ENCODE data around the gene CGGBP1. TPM values are rescaled to one million over a fixed set of nuclear protein-coding genes. Genes with fewer than 3 reads are reported as not detected.

The CGGBP1 gene
- total RNA-seq: 93.3 and 106 TPM in 2 replicates

GRCh38 chr3:88058581-88059379, at the start of gene CGGBP1, which contains the start of gene ZNF654:
Gene CGGBP1 (minus strand): TSS chr3:88059005. CDS start chr3:88055976, 3,029 bp downstream.
Gene ZNF654 (plus strand): TSS chr3:88059255. CDS start chr3:88059320, 65 bp downstream.
- intact Hi-C loops (cut with micrococcal nuclease): loop anchor here (1.0 to 2.0 kb wide), 10 partner anchors 9 to 831 kb away; partner anchors contain the start of genes C3orf38 and CHMP2B

GRCh38 chr3:88105325-88105724, 46.5 kb upstream of the CGGBP1 start:
- intact Hi-C loops (cut with micrococcal nuclease): no loop called here

GRCh38 chr3:88101142-88101541, 42.3 kb upstream of the CGGBP1 start:
- intact Hi-C loops (cut with micrococcal nuclease): no loop called here

- intact Hi-C loops (cut with micrococcal nuclease): no loop called here
These were observed 34.5 kb upstream of the CGGBP1 start for GRCh38 chr3:88093266-88093665.

GRCh38 chr3:88092270-88092669, 33.5 kb upstream of the CGGBP1 start:
- intact Hi-C loops (cut with micrococcal nuclease): no loop called here

GRCh38 chr3:88090681-88091080, 31.9 kb upstream of the CGGBP1 start:
- intact Hi-C loops (cut with micrococcal nuclease): no loop called here

GRCh38 chr3:88084097-88084501, 25.3 kb upstream of the CGGBP1 start:
- intact Hi-C loops (cut with micrococcal nuclease): loop anchor here (2.0 kb wide), 1 partner anchor 25 kb away; the partner anchor contains the start of genes CGGBP1 and ZNF654

- intact Hi-C loops (cut with micrococcal nuclease): no loop called here
These were observed 24.0 kb upstream of the CGGBP1 start for GRCh38 chr3:88082854-88083253.

GRCh38 chr3:88078932-88079331, 20.1 kb upstream of the CGGBP1 start:
- intact Hi-C loops (cut with micrococcal nuclease): no loop called here

- intact Hi-C loops (cut with micrococcal nuclease): no loop called here
These were observed 17.9 kb upstream of the CGGBP1 start for GRCh38 chr3:88076712-88077111.

GRCh38 chr3:88075497-88075896, 16.7 kb upstream of the CGGBP1 start:
- intact Hi-C loops (cut with micrococcal nuclease): no loop called here

GRCh38 chr3:88075072-88075471, 16.3 kb upstream of the CGGBP1 start:
- intact Hi-C loops (cut with micrococcal nuclease): no loop called here

GRCh38 chr3:88061746-88062145, 2.9 kb upstream of the CGGBP1 start:
- intact Hi-C loops (cut with micrococcal nuclease): no loop called here

- intact Hi-C loops (cut with micrococcal nuclease): loop anchor here (1.0 to 2.0 kb wide), 10 partner anchors 8 to 832 kb away; partner anchors contain the start of genes C3orf38 and CHMP2B
These were observed 770 bp upstream of the CGGBP1 start for GRCh38 chr3:88059380-88060170.

GRCh38 chr3:88058306-88058580, 562 bp downstream of the CGGBP1 start:
- intact Hi-C loops (cut with micrococcal nuclease): loop anchor here (2.0 kb wide), 1 partner anchor 27 kb away; no protein-coding TSS in a partner anchor

GRCh38 chr3:88057630-88058305, 1.0 kb downstream of the CGGBP1 start:
- intact Hi-C loops (cut with micrococcal nuclease): loop anchor here (2.0 kb wide), 1 partner anchor 27 kb away; no protein-coding TSS in a partner anchor

- intact Hi-C loops (cut with micrococcal nuclease): no loop called here
These were observed 12.0 kb downstream of the CGGBP1 start for GRCh38 chr3:88046766-88047165.

- intact Hi-C loops (cut with micrococcal nuclease): loop anchor here (1.0 kb wide), 1 partner anchor 13 kb away; no protein-coding TSS in a partner anchor
These were observed 14.4 kb downstream of the CGGBP1 start for GRCh38 chr3:88044411-88044810.

- intact Hi-C loops (cut with micrococcal nuclease): no loop called here
These were observed 17.8 kb downstream of the CGGBP1 start for GRCh38 chr3:88041005-88041404.

- intact Hi-C loops (cut with micrococcal nuclease): no loop called here
These were observed 18.3 kb downstream of the CGGBP1 start for GRCh38 chr3:88040529-88040928.

GRCh38 chr3:88038566-88038965, 20.2 kb downstream of the CGGBP1 start:
- intact Hi-C loops (cut with micrococcal nuclease): no loop called here

Data from T-helper 1 cell treated with Interleukin-12 subunit alpha and Interleukin-12 subunit beta and Interleukin-4 antibody, amounts not matched to agents 30 ng/mL and 1 ng/mL, for 36 hours (primary cell).